ENCODE results near the gene FRY.

Gene FRY

GRCh38 chr13:32087955-32088747, 56.6 kb downstream of the FRY start:
- no peak for DNase-seq

- no peak for DNase-seq
Observed at GRCh38 chr13:32092496-32092895, 60.9 kb downstream of the FRY start.

DNA sequence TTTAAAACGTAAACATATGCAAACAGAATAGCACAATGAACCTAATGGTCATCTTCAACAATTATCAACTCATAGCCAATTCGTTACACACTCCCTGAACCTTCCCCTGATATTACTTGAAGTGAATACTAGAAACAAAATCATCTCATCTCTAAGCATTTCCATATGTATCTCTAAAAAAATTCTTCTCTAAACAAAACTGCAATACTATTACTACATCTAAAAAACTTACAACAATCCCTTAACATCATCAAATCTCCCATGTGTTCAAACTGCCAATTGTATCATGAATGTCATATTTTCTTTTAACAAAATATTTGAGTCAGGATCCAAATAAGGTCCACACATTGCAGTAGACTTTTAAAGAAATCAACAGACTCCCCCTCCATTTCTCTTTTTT, 61.4 kb downstream of the FRY start:
- no peak for DNase-seq

- no peak for DNase-seq
Observed at GRCh38 chr13:32098272-32098671, 66.7 kb downstream of the FRY start.

- no peak for DNase-seq
Observed at GRCh38 chr13:32105653-32106313, 74.2 kb downstream of the FRY start.

GRCh38 chr13:32107474-32107873, 75.9 kb downstream of the FRY start:
- DNase-seq, result no peak

- no peak for DNase-seq
Observed at GRCh38 chr13:32107973-32108372, 76.4 kb downstream of the FRY start.

DNA sequence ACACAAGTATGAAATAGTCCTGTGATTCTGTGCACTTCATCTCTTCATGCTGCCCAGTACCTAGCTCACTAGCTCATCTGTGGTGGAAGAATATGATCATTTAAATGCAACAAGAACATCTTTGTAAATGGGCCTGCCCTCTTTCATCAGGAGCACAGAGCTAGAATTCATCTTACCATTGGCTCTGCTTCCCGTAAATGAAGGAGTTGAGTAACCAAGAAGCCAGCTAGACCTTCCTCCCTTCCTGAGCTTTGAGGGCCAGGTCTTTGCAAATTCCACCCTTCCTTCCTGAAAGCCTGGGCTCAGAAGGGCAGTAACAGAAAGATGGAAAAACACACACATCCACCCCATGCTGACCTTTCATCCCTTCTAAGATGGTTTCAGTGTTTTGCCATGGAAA, 82.0 kb downstream of the FRY start:
- DNase-seq, result no peak

GRCh38 chr13:32114284-32114950, 82.8 kb downstream of the FRY start:
- DNase-seq, result no peak

DNA sequence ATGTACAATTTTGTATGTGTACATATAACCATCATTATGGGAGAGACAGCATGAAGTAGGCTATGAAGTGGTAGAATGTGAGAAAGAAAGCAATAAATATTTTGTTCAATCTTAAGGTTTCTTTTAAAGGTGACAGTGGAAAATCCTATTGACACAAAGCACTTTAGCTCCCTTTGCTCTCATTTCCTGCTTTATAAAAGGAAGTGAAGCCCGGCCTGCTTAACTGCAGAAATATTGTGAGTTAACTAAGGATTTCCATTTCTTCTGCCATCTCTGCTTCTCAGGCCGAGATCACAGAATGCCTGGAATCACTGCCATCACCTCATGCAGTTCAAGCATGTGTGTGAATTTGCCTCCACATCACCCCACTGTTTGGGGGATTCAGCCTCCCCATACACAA, 83.5 kb downstream of the FRY start:
- DNase-seq, result no peak

DNA sequence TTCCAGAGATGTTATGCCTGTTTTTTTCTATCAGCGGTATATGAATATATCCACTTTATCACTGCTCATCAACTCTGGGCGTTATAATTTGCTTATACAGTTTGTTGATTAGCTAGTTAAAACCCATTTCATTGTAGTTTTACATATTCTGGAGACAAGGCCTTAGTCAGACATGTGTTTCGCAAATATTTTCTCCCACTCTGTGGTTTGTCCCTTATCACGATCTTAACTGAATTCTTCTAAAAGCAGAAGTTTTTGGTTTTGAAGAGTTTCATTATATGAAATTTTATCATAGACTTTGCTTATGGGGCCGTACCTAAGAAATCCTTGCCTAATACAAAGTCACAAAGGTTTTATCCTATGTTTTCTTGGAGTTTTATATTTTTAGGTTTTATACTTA, 84.6 kb downstream of the FRY start:
- DNase-seq, result no peak

GRCh38 chr13:32117001-32117400, 85.4 kb downstream of the FRY start:
- no peak for DNase-seq

GRCh38 chr13:32117701-32118100, 86.1 kb downstream of the FRY start:
- no peak for DNase-seq

- DNase-seq, result no peak
Observed at GRCh38 chr13:32121316-32121715, 89.7 kb downstream of the FRY start.

DNA sequence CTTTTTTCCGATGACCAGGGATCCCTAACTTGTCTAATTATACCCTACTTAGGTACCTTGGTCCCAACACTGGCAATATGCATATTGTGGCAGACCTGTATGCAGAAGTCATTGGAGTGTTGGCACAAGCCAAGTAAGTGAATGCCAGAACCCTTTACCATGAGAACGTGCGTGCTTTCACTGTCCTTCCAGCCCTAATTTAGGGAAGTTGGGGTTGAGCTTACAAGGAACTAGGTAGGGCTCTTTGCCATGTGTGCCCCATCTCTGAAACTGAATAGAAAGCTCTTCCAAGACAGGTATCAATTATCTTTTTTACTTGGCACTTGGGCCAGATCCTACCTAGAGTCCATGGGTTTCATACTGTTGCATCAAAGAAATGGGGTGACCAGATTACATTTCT, 93.2 kb downstream of the FRY start:
- DNase-seq, result no peak

GRCh38 chr13:32125221-32125689, 93.7 kb downstream of the FRY start:
- no peak for DNase-seq

DNA sequence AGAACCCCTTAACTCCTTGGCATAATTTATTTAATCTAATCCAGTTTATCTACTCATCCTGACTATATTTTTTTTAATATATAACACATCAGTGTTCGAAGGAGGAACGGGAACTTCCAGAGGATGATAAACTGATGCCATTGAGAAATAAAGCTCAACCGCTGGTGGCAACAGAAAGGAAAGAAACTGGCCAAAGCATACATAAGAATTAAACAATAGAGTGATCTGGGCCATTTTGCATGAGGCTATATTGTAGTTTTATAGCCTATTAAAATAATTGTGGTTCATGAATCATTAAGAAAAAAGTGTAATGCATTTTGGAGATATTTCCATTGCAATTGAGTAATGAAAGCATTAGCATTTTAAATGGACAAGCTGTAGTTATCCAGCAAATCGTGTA, 94.2 kb downstream of the FRY start:
- DNase-seq, result no peak

GRCh38 chr13:32126278-32126677, 94.7 kb downstream of the FRY start:
- no peak for DNase-seq

DNA sequence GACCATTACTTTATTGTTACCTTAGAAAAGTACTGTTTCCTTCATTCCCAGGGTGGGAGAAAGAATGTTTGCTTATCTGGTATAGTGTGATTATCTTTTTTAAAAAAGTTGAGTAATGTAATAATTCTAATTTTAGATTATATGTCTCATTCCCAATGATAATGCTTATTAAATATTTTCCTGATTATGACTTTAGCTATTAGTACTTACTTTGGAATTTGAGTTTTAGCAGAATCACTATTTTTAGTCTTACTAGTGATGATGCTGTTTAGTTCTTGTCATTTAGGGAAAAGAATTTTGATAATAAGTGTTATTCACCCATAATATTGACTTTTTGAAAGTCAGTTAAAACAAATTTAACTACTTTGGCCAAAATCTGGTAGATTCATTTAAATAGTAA, 95.2 kb downstream of the FRY start:
- no peak for DNase-seq

DNA sequence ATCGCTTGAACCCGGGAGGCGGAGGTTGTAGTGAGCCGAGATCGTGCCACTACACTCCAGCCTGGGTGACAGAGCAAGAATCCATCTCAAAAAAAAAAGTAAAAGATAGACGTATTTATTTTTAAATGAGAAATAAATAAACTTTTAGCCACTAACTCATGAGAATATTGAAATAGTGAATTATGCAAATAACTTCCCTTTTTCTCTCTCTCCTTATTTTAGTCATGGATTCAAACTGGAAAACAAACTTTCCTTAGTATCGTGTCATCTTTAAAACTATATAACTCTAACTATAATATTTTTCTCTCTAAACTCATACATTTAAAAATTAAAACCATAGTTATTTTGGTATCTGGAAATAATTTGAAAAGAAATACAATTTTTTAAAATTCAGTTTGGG, 96.1 kb downstream of the FRY start:
- no peak for DNase-seq

- DNase-seq, result no peak
Observed at GRCh38 chr13:32134241-32135055, 102.9 kb downstream of the FRY start.

DNA sequence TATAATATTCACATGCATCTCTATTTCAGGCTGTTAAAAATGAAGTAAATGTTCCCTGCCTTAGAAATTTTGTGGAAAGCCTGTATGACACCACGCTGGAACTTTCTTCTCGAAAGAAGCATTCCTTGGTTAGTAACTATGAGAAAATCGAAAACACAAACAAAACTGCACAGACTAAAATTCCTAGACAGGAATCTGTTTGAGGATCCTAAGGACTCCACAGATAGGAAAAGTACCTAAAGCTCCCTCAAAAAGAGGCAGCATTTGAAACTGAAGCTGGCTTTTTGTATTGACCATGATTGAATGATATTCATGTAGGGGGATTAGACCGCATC, 103.4 kb downstream of the FRY start:
- DNase-seq, result no peak

GRCh38 chr13:32135655-32136054, 104.1 kb downstream of the FRY start:
- DNase-seq, result no peak

Data from NCI-H1092 treated with DMSO at 0.1 percent for 48 hours (cell line).